ENCODE data around the gene PTPN7.
"Not testable (repeated sequence)": the region's sequence is repeated elsewhere in the genome, so short reads cannot be mapped to it uniquely, and the experiment has no call there.

The PTPN7 gene

DNA sequence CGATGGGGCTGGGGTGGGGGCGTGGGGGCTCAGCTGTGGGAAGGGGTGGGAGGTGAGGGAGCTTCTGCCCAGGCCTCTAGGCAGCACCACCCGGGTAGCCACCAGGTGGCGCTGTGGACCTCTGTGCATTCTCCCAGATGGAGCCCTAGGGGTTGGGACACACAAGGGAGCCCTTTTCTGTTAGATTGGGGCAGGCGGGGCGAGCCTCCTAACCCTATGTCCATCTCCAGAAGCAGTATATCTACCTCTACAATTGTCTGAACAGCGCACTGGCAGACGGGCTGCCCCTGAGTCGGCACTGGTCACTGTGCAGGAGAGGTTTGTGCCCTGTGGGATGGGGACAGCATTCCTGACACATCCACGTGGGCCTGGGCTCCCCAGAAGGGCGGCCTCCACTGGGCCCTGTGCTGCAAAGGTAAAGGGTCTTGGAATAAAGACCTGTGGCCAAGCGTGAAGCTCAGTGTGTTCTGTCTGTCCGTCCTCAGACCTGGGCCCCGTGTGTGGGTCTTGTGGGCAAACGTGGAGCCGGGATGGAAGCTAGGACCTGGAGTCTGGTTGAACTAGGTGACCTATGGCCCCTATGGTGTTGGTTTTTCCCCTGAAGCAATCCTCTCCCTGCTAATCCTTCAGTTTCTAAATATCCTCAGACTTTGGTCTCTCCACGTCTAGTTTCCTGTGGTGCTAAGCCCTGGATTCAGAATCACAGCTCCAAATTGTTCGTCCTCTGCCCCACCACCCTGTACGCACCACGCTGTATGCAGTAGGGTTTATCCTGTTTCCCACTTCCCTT is 28.8 kb upstream of the PTPN7 start:
- FAIRE-seq = no peak

DNA sequence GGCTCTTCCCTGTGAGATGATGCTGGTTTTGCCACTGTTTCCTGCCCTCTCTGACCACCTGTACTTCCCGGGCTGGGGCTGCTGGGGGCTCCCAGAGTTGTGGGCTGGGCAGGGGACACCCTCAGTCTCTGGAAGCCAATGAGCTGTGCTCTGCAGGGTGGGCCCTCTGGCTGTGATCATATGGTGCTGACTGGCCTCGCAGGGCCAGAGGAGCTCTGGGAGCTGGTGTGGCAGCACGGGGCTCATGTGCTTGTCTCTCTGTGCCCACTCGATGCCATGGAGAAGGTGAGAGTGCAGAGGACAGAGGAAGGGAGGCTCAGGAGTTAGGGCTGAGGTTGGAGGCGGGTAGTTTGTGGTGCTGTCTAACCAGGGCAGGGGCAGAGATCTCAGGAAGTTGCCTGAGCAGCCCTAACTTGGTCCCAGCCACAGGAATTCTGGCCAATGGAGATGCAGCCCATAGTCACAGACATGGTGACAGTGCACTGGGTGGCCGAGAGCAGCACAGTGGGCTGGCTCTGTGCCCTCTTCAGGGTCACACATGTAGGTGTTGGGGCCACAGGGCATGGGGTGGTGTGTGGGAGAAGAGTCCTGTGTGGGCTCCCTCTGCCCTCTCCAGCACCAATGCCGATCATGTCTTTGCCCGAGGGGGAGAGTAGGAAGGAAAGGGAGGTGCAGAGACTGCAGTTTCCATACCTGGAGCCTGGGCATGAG is 27.4 kb upstream of the PTPN7 start:
- FAIRE-seq = no peak

DNA sequence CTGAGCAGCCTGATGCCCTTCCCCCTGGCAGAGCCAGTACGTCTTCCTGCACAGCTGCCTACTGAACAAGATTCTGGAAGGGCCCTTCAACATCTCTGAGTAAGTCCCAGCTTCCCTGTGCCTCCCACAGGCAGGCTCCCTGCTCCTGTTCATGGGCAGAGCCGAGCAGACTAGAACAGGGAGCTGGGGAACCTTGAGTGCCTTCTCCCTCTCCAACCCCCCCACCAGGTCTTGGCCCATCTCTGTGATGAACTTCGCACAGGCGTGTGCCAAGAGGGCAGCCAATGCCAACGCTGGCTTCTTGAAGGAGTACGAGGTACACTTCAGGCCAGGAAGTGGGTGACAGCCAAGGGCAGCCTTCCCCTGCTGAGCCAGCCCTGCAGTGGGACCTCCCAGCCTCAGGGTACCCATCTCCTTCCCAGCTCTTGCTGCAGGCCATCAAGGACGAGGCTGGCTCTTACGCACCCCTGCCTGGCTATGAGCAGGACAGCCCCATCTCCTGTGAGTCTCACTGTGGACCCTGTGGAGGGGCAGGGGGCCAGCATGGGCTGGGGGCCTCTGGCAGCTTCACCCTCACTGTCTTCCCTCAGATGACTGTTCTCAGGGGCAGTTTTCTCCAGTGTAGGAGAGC is 26.8 kb upstream of the PTPN7 start:
- FAIRE-seq = no peak

DNA sequence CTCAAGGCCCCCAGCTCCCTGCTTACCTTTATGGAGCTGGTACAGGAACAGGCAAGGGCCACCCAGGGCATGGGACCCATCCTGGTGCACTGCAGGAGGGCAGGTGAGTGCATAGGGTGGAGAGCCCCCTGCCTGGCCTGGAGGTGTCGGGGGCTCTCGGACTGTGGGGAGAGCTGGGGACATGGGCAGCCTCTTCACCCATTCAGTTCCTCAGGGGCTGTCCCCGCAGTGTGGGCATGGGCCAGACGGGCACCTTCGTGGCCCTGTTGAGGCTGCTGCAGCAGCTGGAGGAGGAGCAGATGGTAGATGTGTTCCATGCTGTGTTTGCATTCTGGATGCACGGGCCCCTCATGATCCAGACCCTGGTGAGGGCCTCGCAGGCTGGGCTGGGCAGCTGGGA is 25.9 kb upstream of the PTPN7 start:
- no peak for FAIRE-seq

DNA sequence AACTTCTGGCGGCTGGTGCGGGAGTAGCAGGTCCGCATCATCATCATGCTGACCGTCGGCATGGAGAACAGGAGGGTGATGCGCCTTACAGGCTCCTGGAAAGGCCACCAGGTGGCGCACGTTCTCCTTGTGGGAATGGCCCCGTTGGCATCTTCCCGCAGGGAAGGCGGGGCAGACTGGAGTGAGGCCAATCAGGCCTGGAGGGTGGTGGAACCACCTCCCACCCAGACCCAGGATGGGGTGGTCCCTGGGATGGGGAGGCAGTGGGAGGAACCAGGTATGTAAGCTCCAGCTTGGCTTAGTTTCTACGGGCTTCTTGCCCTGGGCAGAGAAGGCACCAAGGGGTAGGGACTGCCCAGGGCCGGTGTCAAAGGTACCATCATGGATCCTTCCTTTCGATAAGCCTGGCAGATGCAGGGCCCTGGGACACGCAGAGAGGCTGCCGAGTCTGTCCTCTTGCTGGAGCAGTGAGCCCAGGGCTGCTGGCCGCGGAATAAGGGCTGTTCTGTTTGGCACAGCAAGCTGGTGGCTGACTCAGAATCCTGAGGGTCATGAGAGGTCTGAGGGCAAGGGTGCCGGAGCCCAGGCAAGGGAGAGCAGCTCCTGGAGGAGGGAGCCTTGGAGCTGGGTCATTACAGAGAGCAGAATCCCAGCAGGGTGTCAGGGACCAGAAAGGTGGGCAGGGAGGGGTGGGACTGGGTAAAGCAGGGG is 24.5 kb upstream of the PTPN7 start:
- no peak for FAIRE-seq

DNA sequence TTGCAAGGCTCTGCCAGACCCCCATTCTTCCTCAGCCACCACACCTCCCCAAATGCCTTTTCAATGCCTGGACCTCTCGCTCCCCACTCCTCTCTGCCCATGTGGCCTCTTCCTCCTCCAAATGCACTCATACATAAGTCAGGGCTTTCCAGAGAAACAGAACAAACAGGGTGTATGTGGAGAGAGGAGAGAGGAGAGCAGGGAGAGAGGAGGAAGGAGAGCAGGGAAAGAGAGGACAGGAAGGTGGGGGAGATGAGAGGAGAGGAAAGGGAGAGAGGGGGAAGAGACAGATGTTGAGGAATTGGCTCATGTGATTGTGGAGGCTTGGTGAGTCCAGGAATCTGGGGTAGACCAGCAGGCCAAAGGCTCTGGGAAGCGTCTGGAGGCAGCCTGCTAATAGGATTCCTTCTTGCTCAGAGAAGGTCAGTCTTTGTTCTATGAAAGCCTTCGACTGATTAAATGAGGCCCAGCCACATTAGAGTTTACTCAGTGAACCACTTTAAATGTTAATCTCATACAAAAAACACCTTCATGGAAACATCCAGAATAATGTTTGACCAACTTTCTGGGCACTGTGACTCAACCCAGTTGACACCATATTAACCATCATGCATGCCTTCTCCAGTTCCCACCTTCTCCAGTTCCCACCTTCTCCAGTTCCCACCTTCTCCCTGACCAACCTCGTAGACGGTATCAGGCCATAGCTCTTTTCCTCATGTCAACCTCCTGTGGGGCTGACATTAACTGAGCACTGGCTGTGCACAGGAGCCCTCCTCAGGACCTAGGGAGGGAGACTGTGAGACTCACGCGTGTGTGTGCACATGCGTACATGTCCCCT is 21.9 kb upstream of the PTPN7 start:
- FAIRE-seq = no peak

DNA sequence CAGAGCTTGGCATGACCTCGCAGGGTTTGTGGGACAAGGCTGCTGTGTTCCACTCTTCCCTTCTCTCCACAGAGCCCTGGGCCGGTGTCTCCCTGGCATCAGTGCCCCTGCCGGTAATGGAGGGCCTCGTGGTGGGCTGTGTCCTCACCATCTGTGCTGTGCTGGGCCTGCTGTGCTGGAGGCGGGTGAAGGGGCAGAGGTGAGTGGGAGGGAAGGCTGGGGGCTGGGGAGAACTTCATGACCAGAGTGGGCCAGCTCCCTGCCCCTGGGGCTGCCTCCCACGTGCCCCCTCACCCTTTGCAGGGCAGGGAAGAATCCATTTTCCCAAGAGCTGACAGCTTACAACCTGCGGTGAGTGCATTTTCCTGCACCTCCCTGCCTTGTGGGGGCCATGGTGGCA is 21.2 kb upstream of the PTPN7 start:
- FAIRE-seq = no peak

DNA sequence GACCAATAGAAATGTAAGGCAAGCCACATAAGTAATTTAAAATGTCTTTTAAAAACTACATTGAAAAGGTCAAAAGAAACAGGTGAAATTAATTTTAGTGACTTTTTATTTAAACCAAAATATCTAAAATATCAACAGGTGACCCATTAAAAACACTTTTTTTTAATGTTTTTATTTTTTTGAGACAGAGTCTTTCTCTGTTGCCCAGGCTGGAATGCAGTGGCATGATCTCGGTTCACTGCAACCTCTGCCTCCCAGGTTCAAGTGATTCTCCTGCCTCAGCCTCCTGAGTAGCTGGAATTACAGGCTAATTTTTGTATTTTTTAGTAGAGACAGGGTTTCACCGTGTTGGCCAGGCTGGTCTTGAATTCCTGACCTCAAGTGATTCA is 20.3 kb upstream of the PTPN7 start:
- FAIRE-seq = not testable (repeated sequence)

DNA sequence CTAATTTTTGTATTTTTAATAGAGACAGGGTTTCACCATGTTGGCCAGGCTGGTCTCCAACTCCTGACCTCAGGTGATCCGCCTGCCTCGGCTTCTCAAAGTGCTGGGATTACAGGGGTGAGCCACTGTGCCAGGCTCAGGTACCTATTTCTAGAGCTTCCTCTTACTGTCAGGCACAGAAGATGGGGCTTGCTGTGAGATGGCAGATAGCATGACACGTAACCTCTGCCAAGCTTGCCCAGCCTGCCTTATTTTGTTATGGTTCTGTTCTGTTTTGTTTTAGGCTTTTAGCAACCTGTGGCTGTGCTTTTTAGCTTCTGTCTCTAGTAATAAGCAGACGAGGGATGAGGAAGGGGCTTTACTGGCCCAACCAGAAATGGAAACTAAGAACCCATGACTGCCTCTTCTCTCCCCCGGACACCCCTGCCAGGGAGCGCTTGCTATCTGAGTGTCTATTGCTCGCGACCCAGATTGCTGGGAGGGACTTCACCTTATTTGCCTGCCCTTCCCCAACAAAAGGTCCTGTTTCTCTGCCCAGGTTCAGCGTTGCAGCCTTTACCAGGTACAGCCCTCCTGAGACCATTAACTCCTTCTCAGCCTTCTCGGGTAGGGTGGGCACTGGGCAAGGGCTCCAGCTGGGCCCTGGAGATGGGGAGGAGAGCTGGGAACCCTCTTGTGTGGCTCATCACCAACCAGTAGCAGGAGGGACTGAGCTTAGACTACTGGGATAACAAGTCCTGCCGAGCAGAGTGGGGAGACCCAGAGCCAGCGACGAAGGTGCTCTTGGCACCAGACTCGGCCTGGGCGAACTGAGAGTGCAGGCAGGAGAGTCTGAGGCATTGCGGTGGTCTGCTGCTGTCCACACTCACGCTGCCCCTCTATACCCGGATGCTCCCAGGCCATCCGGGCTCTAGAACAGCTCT is 19.7 kb upstream of the PTPN7 start:
- FAIRE-seq = no peak

DNA sequence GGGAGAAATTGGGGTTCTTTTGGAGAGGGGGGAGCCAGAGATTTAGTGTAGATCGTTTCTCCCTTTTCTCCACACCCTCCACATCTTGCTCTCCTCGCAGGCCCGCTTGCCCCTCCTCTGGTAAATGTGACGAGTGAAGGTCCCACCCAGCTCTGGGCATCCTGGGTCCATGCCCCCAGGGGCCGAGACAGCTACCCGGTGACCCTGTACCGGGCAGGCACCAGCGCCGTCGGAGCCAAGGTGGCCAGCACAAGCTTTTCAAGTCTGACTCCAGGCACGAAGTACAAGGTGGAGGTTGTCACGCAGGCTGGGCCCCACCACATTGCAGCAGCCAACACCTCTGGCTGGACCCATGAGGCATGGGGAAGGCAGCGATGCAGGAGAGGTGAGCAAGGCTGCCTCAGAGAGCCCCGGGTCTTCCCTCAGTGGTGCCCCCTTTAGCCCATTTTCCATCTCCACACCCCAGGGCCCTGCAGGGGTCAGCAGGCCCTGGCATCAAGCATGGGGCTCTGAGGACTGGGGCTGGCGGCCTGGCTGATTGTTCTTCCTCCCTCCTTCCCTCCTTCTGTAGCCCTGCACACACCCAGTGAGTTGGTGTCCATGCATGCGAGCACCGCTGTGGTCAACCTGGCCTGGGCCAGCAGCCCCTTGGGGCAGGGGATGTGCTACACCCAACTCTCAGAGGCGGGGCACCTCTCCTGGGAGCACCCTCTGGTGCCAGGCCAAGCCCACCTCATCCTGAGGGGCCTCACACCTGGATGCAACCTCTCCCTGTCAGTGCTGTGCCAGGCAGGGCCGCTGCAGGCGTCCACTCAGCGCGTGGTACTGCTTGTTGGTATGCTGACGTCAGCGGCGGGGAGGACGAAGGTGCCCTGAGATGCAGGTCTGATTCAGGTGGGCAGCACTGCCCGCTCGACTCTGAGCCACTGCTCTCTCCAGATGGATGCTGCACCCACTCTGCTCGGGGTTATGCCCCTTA is 16.8 kb upstream of the PTPN7 start:
- FAIRE-seq = no peak

DNA sequence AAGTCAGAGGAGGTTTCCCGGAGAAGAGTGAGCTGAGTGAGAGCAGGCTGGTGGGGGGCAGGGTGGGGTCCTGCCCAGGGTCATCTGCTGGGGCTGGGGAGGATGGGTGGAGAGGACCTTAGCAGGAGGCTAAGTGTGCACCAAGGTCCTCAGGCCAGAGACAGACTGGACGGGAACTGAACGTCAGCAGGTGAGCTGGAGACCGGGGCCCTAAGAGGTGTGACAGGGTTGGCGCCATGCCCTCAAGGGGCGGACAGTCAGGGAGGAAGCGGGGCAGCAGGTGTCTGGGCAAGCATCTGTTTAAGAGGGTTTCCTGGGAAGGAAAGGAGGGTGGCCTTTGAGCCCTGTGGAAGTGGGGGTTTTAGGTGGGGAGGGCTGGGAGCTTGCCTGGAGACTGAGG is 13.6 kb upstream of the PTPN7 start:
- FAIRE-seq = no peak

DNA sequence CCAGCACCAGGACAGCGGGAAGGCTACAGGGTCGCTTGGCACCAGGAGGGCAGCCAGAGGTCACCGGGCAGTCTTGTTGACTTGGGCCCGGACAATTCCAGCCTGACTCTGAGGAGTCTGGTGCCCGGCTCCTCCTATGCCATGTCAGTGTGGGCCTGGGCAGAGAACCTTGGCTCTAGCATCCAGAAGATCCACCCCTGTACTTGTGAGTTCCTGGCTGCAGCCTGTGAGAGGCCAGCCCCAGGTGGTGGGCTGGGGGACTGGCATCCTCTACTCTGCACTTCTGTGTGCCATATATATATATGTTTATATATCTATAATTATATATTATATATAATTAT is 11.6 kb upstream of the PTPN7 start:
- no peak for FAIRE-seq

DNA sequence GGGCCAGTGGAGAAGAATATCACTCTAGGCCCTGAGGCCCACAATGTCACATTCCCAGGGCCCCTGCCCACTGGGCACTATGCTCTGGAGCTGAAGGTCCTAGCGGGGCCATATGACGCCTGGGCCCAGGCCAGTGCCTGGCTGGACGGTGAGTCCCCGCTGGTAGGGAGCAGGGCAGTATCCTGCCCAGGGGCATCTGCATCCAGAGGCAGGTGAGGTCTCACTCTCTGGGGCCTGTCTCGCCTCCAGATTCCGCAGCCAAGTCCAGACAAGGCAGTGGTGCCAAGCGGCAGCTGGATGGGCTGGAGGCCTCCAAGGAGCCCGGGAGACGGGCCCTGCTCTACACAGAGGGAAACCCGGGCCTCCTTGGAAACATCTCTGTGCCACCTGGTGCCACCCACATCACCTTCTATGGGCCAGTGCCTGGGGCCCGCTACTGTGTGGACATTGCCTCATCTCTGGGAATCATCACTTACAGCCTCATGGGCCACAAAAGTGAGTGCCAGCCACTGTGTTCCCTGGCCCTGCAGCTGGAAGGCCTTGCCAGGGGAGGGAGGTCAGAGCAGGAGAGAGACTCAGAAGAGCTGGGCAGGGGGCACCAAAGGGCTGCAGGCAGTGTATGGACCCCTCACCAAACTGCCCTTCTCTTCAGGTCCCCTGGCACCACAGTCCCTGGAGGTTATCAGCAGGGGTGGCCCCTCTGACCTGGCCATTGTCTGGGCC is 11.1 kb upstream of the PTPN7 start:
- no peak for FAIRE-seq

DNA sequence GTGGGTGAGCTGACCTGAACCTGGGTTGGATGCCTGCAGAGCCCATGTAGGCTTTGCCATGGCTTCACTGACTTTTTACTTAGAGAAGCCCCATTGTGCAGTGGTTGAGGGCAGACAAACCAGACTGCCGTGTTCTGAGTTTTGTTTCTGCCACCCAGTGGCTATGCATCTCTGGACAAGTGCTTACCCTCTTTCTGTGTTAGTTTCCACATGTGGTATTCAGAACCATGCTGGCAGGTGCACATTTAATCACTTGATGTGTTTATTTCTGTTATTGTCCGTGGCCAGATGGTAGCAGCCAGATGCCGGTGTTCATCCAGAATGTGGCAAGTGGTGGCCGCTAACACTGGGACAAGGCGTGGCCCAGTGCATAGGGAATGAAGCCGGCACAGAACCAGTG is 10.3 kb upstream of the PTPN7 start:
- FAIRE-seq = no peak

DNA sequence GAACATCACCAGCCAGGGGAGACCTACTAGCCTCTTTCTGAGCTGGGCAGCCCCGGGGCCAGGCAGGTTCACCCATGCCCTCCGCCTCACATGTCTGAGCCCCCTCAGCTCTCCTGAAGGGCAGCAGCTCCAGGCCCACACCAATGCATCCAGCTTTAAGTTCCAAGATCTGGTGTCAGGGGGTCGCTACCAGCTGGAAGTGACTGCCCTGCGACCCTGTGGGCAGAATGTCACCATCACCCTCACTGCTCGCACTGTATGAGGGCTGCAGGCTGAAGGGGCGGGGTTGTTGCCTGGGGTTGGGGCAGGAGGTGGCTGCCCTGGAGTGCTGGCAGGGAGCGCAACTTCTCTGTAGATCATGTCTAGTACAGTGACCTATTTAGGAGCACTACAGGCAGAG is 8.5 kb upstream of the PTPN7 start:
- no peak for FAIRE-seq

DNA sequence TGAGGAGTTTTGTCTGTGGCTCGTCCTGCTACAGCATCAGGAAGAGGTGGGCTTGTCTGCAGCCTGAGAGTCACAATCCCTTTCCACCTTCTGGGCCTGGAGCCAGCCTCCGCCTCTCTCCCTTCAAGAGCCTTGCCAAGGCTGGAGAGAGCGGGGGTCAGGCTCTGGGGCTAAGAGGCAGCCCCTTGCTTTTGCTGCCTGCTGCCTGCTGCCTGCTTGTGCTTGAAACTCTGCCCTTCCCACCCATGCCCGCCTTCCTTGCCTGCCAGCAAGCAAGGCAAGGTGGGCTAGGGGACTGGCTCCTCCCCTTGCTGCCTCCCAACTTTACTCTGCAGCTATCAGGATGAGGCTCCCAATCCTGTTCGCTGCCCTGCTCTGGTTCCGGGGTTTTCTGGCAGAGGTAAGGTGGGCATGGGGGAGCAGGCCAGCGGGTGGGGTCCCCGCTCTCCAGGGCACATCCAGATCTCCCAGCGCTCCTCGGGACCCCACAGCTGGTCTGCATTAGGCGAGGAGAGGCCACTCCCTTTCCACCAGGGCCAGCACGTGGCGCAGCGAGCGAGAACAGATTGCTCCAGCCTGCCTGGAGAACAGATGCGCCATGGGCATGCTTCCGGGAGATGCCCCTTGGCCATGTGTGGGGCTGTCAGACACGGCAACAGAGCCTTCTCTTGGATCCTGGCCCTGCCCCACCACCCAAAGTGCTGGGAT is 7.5 kb upstream of the PTPN7 start:
- no peak for FAIRE-seq

DNA sequence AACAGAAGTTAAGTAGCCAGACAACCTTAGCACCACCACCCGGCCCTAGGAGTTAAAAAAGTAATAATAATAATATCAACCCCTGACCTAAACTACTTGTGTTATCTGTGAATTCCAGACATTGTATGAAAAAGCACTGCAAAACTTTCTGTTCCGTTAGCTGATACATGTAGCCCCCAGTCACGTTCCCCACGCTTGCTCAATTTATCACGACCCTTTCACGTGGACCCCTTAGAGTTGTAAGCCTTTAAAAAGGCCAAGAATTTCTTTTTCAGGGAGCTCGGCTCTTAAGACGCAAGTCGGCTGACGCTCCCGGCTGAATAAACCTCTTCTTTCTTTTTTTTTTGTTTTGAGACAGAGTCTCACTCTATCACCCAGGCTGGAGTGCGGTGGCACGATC is 6.7 kb upstream of the PTPN7 start:
- not testable (repeated sequence) for FAIRE-seq

DNA sequence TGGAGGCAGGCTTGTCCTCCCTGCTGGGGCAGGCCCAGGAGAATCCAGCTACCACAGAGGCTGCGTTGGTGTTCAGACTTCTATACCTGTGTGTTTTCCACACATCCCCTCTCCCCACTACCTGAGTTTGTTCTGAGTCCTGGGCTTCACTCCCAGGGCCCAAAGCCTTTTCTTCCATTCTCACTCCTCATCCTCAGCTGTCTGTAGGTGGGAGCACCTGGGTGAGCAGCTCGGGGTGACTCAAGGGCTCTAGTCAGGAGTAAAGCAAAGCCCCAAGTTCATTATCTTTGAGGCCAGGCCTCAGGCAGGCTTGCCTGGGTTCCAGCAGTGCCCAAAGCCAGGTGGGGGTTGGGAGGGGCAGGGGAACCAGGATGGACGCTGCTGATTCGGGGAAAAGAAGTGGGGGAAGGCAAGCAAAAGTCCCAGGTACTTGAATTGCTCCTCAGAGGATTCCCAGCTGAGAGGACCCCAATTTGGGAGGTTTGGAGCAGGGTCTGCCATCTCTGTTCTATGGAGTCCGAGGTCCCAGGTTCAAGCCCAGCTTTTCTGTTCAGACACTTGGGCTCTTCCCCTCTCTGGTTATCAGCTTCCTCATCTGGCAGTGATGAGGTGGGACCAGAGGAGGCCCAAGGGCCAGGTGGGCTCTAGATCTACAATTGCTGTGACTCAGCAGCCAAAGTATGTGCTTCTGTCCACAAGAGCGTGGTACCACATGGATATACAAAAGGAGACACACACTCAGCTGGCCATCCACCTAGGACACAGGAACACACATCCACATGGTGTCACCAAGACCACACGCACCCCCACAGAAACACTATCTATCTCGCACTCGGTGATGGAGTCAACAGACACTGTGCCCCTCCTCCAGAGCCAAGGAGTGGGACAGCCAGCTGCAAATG is 5.8 kb upstream of the PTPN7 start:
- no peak for FAIRE-seq
